Measurements from ENCODE around the gene FLYWCH1. TPM values are rescaled to one million over a fixed set of nuclear protein-coding genes. Genes with fewer than 3 reads are reported as not detected.
A peak's percentile ranks its signal among the peaks of the same experiment; 100 is the strongest.

The FLYWCH1 gene, protein sequence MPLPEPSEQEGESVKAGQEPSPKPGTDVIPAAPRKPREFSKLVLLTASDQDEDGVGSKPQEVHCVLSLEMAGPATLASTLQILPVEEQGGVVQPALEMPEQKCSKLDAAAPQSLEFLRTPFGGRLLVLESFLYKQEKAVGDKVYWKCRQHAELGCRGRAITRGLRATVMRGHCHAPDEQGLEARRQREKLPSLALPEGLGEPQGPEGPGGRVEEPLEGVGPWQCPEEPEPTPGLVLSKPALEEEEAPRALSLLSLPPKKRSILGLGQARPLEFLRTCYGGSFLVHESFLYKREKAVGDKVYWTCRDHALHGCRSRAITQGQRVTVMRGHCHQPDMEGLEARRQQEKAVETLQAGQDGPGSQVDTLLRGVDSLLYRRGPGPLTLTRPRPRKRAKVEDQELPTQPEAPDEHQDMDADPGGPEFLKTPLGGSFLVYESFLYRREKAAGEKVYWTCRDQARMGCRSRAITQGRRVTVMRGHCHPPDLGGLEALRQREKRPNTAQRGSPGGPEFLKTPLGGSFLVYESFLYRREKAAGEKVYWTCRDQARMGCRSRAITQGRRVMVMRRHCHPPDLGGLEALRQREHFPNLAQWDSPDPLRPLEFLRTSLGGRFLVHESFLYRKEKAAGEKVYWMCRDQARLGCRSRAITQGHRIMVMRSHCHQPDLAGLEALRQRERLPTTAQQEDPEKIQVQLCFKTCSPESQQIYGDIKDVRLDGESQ
- 7.9 and 13.5 TPM in 2 replicates for total RNA-seq (2014; rRNA removed; shearing (Covaris generic))

DNA sequence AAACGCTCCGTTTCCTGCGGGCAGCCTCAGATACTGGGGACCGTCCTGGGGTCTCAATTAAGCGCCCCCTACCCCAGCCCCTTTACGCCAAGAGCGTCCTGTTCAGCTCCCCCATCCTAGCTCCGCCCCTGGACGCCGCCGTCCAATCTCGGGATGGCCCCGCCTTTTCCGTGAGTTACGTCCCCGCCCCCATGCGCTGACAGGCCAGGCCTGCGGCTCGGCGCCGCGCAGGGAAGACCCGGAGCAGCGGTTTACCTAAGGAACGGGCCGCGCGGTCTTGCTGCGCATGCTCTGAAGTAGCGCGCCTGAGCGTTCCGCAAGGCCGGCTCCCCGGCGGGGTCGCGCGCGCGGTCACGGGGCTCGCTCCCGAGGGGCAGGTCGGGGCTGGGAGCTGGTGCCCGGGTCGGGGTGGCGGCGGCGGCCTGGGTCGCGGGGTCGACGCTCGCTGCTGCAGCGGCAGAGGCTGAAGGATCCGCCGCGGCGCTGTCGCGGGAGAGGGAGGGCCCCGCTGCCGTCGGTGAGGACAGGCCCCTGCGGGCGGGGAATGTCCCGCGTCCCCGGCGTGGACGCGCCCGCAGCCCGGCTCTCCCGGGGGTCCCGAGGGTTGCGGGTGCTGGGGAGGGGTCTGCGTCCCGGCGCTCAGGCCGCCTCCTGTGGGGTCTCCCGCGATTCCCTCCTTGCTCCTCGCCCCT, at the start of gene FLYWCH1:
Gene FLYWCH1, plus strand, starts transcription at position 294 of the 692 bp plus-strand sequence. CDS start 17,755 bp downstream, outside the sequence.
- peak; percentile 93 for DNase-seq (ENCODE audit: low read depth)

DNA sequence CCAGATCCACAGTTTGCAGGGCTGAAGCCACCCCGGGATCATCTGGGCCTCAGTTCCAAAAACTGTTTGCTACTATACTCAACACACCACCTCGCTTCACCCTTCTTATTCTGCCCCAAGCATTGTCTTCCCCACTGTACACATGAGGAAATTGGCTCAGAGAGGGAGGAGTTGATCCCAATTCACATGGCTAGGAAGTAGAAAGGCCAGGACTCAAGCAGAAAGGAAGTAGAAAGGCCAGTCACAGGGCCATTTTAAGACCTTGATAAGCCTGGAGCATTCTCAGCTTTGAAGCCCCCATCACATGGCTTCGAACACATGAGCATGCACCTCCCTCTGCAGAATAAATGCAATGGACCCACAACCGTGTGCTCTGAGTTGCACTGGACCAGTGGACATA, 46.1 kb upstream of the FLYWCH1 start:
- DNase-seq (ENCODE audit: low read depth): no peak

DNA sequence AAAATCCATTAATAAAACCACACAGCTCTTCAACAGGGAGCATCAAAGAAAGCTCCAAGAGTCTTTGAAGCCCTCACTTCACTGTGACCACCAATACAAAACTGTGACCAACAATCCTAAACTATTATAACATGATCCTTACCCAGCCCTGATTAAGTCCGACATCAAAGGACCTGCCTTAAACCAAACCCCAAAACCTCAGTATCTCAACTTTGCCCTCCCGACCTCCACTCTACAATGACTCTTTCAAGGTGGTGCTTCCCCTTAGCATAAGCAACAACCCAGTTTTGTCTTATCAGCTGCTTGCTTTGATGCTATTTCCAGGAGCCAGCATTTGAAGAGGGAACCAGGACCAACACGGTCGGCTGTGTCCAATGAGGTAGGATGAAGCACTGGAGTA, 45.3 kb upstream of the FLYWCH1 start:
- DNase-seq (ENCODE audit: low read depth): no peak

DNA sequence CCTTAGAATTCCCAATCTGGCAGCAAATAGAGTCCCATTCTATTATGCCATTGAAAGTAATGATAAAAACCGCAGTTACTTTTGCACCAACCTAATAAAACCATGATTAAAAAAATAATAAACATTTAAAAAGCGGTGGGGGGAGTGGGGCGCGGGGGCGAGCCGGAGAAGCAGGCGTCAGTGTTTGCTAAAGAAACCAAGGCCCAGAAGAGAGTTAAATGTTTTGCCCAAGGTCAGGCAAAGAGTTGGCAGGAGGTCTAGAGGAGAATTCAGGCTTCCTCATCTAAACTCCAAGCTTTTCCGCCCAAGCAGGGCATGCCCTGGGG, 44.1 kb upstream of the FLYWCH1 start:
- no peak for DNase-seq (ENCODE audit: low read depth)

DNA sequence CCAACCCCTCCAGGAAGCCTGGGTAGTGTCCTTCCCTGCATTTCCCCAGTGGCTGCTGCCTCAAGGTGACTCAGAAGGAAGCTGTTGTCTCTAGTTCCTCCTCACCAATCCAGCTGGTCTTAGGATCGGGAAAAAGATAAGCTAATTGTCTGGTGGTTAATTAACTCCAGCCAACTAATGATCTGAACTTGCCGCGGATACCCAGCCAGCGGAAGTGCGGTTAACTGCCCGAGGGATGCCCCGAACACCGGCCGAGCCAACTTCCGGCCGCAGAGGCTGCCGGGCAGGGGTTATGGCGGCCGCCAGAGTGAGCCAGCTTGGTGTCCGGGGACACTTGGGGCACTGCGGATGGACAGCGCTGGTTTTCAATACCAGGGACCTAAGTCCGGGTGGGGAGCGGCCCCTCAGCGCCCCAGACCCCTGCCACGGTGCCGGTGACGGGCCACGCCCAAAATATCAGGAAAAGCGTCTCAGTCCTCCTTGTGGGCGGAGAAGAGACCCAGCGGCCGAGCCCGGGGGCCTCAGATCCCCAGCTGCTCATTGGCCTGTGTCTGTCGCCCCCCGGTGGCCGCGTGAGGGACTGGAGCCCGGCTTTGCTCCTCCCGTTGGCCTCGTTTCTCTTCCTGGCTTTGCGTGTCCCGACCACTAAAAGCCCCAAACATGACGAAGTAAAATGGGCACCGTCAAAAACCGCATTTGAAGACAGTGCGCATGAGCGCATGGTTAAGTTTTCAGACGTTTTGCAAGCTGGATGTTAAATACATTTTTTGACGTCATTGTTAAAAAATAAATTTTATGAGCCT, 43.5 kb upstream of the FLYWCH1 start:
- DNase-seq (ENCODE audit: low read depth): peak; percentile 97

DNA sequence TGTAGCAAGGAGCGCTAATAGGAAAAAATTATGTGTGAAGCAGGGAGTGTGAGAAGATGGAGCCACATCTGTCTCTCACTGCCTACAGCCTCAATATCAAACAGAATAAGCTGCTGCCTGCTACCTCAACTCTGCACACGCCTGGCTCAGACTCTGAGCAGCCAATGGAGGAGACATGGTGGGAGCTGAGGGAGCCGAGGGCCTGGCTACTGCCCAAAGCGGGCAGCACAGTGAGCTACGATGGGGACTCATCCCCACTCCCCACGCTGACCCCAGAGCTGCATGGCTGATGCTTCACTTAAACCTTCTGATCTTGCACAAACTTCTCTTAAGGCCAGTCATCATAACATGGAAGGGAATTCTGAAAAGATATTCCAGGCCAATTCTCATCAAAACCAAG, 39.8 kb upstream of the FLYWCH1 start:
- DNase-seq (ENCODE audit: low read depth): no peak

DNA sequence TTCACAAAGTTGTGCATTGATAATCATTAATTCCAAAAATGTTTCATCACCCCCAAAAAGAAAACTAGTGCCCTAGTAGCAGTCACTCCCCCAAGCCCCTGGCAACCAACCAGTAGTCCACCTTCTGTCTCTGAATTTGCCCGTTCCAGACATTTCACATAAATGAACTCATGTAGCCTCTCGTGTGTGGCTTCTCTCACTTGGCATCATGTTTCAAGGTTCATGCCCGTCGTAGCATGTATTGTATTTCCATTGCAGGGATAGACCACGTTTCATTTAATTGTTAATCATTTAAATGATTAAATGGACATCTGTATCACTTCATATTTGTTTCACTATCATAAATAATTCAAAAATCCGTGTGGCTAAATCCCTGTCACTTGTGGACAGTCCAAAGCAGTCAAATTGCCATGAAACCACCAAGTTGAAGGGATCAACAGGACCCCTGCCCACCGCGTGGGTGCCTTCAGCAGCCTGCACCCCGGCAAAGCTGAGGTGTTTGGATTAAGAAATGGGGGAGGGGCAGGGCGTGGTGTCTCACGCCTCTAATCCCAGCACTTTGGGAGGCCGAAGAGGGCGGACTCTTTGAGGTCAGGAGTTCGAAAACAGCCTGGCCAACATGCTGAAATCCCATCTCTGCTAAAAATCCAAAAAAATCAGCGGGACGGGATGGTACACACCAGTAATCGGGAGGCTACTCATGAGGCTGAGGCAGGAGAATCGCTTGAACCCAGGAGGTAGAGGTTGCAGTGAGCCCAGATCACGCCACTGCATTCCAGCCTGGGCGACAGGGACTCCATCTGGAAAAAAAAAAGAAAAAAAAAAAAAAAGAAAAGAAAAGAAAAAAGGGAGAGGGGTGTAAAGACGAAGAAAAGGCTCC, 37.5 kb upstream of the FLYWCH1 start:
- no peak for DNase-seq (ENCODE audit: low read depth)

DNA sequence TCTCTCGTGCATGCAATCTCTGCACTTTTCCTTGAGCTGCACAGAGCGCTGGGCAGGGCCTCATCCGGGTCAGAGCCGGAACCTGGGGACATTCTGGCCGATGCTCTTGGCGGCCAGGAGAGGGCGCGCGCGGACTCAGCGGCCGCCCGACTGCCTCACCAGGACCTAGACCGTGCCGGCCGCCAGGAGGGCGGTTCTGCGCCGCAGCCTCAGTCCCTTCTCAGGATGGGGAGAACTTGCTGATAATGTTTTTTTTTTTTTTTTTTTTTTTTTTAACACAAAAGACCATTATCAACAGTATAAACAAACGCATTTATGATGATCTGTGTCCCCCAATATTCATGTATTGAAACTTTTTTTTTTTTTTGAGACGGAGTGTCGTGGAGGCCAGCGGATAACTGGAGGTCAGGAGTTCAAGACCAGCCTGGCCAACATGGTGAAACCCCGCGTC, 36.8 kb upstream of the FLYWCH1 start:
- peak; percentile 75 for DNase-seq (ENCODE audit: low read depth)

DNA sequence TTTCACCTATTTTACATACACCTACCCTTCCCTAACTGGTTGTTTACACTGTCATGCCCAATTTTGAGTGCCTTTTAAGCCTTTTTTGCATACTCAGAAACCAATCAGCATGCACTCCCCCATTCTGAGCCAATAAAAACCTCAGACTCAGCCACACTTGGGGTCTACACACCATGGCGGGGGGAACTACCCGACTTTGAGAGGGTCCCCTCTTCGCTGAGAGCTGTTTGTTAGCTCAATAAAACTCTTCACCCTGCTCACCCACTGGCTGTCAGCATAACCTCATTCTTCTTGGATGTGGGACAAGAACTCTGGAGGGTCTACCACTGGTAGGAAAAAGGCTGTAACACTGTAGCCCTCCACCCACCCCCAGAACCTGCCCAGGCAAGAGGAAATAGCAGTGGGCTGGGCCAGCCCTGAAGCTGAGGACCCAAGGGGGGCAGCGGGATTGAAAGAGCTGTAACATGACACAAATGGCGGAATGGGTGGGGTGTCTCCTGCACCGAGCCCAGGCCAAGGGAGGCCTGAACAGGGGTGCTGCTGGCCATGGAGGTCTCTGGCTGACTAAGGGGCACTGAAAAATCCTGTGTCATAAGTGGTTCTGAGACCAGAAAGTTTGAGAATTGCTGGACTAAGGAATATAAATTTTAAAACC, 31.8 kb upstream of the FLYWCH1 start:
- no peak for DNase-seq (ENCODE audit: low read depth)

DNA sequence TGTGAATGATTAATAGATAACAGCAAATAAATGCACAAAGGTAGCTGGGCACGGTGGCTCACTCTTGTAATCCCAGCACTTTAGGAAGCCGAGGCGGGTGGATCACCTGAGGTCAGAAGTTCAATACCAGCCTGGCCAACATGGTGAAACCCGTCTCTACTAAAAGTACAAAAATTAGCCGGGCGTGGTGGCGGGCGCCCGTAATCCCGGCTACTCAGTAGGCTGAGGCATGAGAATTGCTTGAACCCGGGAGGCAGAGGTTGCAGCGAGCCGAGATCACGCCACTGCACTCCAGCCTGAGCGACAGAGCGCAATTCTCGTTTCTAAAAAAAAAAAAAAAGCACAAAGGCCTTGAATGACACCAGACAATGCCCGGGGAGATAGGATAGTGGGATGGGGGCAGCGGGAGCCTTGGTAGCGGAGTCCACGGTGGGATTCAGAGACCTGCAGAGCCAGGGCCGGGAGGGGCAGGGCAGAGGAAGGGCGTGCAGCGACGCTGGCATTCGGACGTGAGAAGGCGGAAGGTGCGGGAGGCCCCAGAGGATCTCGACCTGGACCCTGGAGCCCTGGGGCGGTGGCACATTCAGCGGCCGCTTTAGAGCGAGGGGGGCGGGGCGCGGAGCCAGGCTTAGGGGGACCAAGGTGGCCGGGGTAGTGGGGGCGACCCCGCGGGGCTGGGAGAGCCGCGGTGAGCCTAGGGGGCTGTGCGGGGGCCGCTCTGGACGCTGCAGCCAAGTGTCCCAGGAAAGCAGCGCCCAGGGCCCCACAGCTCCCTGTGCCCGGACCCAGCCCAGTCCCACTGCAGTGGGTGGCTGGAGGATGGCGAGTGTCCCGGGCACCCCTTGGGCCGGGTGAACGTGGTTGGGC, 29.7 kb upstream of the FLYWCH1 start:
- peak; percentile 41 for DNase-seq (ENCODE audit: low read depth)

DNA sequence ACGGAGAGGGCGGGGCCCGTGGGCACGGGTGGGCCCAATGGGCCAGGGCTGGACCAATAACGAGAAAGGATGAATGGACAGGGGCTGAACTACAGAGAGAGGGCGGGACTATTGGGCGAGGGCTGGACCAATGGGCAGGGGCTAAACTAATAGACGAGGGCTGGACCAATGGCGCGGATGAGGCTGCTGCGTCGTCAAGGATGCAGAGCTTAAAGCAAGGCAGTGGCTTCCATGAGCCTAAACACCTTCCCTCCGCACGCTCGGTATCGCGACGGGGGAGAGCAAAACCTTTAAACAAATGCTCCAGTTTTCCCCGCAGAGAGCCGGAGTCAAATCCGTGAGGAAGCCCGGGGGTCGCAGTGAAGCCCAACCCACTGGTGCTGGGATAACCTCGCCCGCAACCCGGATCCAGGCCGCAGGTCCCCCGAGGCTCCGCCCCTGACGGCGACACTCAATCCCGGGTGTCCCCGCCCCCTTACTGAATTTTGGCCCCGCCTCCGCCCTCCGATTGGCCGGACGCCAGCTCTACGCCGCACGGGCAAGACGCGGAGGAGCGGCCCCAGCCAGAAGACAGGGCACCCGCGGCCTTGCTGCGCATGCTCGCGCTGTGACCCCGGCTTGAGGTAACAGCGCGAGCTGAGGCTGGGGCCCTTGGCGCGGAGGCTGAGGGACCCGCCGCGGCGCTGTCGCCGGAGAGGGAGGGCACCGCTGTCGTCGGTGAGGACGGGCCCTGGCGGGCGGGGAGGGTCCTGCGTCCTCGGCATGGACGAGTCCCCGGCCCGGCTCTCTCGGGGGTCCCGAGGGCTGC, 28.9 kb upstream of the FLYWCH1 start, which contains the start of gene FLYWCH2:
Gene FLYWCH2, plus strand, starts transcription at position 566 of the 808 bp plus-strand sequence. CDS start 13,235 bp downstream, outside the sequence.
- DNase-seq (ENCODE audit: low read depth): peak; percentile 98

DNA sequence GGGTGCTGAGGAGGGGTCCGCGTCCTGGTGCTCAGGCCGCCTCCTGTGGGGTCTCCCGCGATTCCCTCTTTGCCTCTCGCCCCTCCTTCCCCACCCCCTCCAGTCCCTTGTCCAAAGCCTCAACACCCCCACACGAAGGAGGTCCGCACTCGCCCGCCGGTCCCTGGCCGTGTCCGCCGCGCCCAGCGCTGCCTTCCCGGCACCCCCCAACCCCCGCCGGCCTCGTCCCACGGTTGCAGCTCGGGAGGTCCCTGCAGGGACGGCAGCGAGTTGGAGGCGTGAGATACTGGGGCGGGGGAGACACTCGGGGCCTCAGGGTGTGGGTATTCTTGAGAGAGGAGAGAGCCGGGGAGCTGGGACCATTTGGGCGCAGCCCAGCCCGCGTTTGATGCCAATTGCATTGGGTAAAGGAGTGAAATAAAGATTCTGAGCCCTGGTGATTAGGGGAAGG, 28.2 kb upstream of the FLYWCH1 start:
- DNase-seq (ENCODE audit: low read depth): peak; percentile 14

DNA sequence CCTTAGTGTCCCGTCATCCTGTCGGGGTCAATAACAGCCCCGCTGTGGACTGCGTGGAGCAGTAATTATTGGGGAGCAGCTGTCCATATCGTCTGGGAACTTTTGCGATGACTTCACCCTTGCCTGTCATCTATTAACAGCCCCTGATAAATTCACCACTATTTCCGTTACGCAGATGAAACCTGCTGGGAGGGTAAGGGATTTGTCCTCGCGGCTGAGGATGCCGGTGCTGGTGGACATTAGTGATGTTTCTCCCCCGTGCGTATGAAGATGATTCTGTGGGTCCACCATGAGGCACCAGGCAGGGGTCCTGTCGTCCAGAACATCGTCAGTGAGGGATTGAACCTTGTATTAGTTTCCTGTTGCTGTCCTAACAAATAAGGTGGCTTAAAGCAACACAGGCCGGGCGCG, 27.7 kb upstream of the FLYWCH1 start:
- no peak for DNase-seq (ENCODE audit: low read depth)

DNA sequence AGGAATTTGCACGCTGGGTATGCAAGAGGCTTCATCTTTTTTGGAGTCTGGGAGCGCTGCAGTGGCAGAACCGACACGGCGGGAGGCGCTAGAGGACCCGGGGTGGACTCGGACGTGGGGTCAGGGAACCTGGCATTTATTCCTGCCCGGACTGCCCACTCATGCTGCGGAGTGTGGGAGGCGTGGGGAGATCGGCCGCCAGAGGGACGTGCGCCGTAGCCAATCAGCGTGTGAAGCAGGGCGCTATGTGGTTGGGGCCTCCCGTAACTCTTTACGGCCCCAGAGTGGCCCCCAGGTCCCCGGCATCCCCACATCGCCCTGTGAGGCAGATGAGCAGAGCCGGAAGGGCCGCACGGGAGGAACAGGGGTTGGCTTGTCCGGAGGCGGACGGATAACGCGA, 17.5 kb upstream of the FLYWCH1 start:
- DNase-seq (ENCODE audit: low read depth): no peak

DNA sequence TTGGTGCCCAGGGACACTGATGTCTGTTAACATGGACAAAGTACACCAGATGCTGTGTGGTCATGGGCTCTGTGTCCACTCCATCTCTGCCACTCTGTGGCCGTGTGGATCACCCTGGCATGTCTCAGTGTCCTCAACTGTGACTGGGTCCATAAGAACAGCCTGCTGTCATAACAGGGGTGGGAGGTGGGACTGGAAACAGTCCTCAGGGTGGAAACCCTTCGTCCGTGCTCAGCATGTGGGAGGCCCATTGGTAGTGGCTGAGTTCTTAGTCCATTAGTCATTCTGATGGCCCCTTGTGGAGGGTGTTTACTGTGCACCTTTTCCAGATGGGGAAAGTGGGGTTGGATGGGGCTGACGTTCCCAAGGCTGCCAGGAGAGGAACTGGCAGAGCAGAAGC, 15.9 kb upstream of the FLYWCH1 start:
- DNase-seq (ENCODE audit: low read depth): peak; percentile 68

DNA sequence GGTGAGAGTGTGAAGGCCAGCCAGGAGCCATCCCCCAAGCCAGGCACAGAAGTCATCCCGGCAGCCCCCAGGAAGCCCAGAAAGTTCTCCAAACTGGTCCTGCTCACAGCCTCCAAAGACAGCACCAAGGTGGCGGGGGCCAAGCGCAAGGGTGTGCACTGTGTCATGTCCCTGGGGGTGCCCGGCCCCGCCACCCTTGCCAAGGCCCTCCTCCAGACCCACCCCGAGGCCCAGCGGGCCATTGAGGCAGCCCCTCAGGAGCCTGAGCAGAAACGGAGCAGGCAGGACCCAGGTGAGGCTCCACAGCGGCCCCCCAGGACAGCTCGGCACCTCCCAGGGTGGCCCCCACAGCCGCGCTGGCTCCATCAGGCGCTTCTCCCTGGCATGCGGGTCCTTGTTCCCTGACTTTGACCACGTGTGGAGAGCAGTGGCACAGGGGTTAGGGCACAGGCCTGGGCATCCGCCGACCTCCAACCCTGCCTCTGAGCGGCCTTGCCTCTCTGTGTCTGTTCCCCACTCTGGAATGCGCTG, 15.2 kb upstream of the FLYWCH1 start:
- no peak for DNase-seq (ENCODE audit: low read depth)

DNA sequence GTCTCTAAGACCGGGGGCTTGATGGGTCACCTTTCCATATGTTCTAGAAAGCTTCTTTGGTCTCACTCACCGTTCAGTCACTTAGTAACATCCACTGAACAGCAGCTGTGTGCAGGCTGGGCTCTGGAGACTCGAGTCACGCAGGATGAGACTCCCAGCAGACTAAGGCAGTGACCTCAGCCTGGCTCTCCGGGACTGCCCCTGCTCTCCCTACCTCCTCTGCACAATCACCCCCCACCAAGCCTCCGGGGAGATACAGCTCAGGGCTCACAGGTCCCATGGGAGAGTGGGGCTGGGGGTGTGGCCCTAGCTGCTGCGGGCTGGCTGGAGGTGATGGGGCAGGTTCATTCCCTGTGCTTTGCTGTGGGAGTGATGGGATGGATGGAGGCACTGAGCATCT, 14.6 kb upstream of the FLYWCH1 start:
- DNase-seq (ENCODE audit: low read depth): no peak
